NCI-H1092 (cell line): ENCODE data around the gene ARTN.

Source experiments
- DNase-seq: peaks from one replicate; lab custom pipeline; 2025; lab: John Stamatoyannopoulos, UW

Gene ARTN

GRCh38 chr1:43986712-43987111 is 53.1 kb downstream of the ARTN start:
- no peak for DNase-seq
